Fibroblast of skin of right quadriceps (primary cell): ENCODE measurements around the gene OPN1SW.

Source experiments
- DNase-seq: peaks from one replicate; pipeline ENCODE4 v3.0.0-alpha.2; 2013

The OPN1SW gene

DNA sequence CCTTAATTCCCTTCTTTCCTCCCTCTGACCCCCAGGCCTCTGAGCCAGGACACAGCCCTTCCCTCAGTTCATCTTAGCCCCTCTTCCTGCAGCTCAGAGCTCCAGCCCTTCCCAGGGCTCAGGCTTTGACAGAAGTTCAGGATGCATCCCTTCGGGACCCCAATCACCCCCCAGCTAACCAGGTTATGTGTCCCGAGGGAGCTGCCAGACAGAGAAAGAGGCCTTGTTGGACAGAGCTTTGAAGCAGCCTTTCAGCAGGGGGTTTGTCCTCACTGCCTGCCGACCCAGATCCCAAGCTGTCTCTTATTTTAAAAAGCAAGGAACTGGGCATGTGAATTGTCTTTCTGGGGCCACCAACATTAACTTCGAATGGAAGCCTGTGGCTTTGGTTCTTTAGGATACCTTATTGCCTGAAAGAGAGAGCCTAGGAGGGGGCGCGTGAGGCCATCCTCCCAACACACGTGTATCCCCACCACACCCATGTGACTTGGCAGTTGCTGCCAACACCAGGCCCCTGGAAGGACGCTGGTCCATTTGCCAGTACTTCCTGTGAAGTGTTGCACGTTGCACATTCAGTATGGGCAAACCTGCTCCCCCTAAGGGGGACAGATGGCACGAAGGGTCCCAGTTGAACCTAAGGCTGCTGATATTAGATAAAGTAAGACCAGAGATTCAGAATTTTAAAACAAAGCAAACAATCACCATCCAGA, 17.0 kb upstream of the OPN1SW start:
- no peak for DNase-seq

DNA sequence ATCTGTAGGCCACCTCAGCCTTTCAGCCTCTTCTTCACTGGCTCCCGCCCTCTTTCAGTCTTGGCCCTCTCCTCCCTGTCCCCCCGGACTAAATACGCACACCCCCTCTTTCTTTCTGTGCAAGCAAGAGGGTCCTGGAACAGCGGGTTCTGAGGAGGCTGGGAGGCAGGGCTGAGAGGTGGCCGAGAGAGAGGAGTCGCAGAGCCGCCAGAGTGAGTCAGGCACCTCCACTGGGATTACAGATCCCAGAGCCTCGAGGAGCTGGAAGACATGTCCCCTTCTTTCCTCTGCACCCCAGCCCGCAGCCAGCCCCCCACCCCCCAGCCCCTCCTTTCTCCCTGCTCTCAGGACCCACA, 16.4 kb upstream of the OPN1SW start:
- no peak for DNase-seq

- peak; percentile 60 for DNase-seq
Measured at GRCh38 chr7:128791121-128791971, 15.8 kb upstream of the OPN1SW start, which contains the start of gene CCDC136. Gene CCDC136, plus strand, starts transcription at chr7:128791968. Its CDS starts 444 bp downstream, at chr7:128792412.

DNA sequence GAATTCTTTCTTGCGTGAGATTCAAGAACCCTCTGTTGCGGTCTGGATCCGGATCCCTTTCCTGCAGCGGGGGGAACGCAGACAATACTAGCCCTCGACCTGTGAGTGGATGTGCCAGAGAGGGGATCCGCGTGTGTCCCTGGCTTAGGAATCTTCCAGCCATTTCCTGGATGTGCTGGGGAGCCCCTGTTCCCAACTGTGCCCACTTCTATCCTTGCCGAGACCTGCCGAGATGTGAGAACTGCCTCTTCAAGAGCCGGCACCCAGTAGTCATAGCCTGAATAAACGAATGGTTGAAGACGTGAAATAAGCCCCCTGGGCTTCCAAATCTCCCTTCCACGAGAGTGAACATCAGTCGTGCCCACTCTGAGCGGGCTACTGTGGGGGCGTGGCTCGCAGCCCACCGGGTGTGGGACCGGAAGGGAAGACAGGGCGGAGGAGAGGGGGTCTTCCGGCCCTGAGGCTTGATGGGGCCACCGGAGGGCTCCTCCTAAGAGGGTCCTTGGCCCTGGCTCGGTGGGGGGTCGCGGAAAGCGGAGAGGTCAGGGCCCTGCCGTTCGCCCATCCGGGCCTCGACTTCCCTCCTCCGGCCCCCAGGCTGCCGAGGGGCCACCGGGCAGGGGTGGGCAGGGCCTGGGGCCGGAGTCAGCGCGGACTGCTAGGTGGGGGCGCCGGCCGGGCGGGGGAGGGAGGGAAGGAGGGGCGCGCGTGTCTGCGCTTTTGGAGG, 14.9 kb upstream of the OPN1SW start:
- DNase-seq = no peak

- DNase-seq = no peak
Measured at GRCh38 chr7:128788446-128789412, 13.1 kb upstream of the OPN1SW start.

DNA sequence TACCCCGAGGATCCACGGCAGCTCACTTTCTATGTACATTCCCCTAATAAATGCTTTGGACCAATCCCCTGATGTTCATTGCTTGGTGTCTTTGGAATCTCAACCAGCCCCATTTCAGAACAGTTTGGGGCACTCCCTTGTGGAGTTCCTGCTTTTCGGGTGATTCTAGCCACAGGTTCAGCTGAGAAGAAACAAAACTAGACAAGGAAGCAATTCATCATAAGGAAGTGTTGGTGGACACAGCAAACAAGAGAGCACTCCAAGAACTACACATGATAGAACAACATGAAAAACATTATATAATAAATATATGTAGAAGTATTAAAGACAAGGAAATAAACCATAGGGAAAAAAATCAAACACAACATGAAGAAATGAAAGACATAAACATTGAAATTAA, 10.1 kb upstream of the OPN1SW start:
- no peak for DNase-seq

- DNase-seq = peak; percentile 90
Measured at GRCh38 chr7:128783143-128783861, 7.7 kb upstream of the OPN1SW start.

DNA sequence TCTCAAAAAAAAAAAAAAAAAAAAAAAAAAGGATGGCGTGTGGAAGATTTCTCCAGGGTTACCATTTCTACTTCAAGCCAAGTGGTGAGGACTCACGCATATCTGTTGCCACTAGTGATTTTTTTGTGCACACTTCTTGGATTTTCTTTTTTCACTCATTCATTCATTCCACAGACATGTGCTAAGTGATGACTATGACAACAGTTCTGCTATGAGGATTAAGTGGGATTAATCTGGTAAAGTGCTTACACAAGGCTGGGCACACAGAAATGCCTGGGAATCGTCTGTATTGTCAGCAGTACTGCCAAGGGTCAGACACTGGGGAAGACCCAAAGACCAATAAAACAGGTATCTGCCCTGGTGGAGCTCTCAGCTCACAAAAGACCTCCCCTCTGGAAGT, 6.3 kb upstream of the OPN1SW start:
- no peak for DNase-seq

GRCh38 chr7:128781126-128781525, 5.5 kb upstream of the OPN1SW start:
- DNase-seq = peak; percentile 86

DNA sequence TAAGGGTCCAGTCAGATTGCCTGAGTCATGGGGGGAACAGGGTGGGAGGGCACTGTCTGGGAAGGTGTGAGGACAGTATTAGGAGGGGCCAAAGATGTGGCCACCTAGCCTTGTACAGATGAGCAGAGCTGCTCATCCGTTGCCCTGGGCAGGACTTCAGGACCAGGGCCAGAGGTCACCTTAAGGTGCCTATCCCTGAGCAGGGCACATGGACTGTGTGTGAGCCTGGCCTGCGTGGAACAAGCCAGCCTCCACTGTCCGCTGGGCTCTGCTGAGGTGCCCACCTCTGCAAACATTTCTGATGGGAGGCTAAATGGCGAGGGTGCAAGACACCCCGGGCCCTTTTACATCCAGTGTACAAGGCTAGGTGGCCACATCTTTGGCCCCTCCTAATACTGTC, 3.4 kb upstream of the OPN1SW start:
- no peak for DNase-seq

DNA sequence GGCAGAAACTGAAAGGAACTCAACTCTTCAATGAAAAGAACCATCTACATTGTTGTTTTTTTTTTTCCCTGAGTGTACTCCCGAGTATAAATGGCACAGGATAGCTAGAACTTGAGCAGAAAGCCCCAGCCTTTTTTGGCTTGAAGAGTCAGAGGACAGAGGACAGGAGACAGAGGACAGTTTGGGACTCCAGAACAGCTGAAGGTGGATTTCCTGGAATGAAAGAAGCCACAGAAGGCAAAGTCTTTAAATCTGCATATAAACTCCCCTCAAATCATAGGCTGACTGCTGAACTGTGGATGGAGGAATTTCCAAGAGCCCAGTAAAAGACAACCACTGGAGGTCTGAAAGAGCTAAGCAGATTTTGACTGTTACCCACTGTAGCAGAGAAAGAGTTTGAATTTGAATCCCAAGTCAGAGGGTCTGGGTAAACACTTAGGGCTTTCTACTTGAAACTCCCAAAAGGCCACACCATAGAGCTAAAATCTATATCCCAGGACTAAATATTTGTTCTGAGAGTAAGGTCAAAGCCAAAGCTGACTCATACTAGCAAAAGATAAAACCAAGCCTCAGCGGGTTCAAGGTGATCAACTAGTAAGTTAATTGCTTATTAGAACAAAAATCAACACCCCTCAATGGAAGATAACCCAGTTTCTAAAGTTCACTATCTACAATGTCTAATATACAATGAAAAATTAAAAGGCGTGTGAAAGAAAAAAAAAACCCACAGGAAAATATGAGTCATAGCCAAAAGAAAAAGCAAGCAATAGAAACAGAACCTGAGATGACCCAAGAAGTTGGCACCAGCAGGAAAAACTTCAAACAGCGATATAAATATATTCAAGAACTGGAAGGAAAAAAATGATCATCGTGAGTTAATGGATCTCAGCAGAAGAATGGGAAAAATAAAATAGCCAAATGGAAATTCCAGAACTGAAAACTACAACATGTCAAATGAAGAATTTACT, 1.8 kb upstream of the OPN1SW start:
- DNase-seq = no peak

DNA sequence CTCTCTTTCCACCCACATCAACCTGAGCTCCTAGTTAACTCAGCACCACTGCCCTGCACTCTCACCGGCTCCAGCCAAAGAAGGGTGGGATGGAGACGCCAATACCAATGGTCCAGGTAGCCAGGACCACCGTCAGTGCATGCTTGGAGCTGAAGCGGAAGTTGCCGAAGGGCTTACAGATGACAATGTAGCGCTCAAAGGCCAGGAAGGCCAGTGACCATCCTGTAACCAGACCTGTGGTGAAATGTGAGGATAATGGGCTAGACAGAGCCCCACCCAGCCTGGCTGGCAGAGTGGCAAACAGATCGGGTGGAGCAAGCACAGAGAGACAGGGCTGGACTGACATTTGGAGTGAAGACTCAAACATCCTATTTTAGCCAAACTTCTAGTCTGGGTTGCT, 673 bp downstream of the OPN1SW start:
- DNase-seq = no peak

GRCh38 chr7:128774029-128774689, 1.4 kb downstream of the OPN1SW start:
- DNase-seq = no peak

DNA sequence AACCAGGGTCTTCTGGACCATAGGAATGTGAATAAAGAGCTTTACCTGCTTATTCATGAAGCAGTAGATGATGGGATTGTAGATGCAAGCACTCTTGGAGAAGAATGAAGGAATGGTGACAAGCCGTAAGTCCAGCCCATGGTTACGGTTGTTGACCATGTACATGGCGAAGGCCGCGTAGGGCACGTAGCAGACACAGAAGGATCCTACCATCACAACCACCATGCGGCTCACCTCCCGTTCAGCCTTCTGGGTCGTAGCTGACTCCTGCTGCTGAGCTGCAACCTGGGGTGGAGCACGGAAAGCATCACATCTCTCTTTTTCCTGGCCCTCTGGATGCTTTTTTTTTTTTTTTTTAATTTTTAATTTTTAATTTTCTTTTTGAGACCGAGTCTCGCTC, 2.0 kb downstream of the OPN1SW start:
- DNase-seq = no peak

GRCh38 chr7:128770233-128770632, 5.4 kb downstream of the OPN1SW start:
- no peak for DNase-seq

DNA sequence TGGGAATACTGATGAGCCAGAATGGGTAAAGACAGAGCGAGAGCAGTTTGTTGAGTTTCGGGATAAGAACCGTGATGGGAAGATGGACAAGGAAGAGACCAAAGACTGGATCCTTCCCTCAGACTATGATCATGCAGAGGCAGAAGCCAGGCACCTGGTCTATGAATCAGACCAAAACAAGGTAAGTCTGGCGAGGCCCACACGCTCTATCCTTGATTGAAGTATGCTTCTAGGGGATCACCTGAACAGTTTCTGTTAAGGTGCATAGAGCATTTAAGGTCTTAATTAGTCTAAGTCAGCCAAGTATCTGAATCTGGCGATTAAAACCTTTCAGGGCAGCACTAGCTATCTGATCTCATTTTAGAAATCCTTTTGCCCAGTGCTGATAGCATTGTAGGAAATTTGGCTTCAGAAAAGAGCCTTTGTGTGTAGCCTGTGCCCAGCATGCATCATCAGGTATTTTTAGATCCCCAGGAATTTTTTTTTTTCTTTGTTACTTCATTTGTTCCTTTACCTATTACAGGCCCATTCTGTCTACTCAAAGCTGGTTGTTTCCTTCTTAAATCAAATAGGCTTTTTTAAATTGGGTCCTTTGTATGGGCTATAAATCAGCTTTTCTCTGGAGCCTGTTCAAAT, 8.0 kb downstream of the OPN1SW start:
- DNase-seq = no peak

DNA sequence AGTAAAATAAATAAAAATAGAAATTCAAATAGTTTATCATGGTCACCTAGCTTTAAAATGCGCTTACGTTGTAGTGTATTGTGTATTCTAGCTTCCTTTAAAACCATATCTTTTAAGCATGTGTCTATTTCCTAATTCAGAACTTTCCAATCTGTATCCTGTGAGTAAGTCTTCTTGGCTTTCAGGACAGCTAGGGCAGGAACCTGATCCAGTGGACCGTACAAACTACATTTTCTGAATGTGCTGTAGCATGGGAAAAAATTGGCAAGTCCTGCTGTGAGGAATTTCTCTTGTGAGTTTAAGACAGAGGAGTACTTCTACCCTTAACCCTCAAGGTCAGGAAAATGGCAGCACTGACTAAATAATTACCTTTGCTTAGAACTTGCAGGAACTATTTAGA, 12.1 kb downstream of the OPN1SW start:
- no peak for DNase-seq

DNA sequence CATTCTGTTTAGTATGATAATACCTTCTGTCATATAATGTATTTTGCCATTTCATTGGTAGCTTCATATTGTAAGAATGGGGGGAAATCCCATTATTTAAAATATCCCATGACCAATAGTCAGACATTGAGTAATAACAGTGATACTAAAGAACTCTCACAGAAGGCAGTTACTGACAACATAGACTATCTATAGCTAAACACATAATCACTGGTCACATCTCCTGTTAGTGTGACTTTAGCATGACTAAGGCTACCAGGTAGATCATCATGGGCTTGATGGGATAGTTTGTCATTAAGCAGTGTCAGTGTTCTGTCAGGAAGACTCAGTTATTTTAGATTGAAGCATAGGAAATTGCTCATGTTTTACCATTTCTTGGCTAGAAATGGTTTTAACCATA, 16.4 kb downstream of the OPN1SW start:
- no peak for DNase-seq

GRCh38 chr7:128758553-128758952, 17.0 kb downstream of the OPN1SW start:
- no peak for DNase-seq
